ENCODE data around the gene B9D1. TPM values are rescaled to one million over a fixed set of nuclear protein-coding genes. Genes with fewer than 3 reads are reported as not detected.

Gene B9D1
- polyA plus RNA-seq, 1 of the 3 experiments (the other 2 are of a cell fraction), result 81.6 TPM

DNA sequence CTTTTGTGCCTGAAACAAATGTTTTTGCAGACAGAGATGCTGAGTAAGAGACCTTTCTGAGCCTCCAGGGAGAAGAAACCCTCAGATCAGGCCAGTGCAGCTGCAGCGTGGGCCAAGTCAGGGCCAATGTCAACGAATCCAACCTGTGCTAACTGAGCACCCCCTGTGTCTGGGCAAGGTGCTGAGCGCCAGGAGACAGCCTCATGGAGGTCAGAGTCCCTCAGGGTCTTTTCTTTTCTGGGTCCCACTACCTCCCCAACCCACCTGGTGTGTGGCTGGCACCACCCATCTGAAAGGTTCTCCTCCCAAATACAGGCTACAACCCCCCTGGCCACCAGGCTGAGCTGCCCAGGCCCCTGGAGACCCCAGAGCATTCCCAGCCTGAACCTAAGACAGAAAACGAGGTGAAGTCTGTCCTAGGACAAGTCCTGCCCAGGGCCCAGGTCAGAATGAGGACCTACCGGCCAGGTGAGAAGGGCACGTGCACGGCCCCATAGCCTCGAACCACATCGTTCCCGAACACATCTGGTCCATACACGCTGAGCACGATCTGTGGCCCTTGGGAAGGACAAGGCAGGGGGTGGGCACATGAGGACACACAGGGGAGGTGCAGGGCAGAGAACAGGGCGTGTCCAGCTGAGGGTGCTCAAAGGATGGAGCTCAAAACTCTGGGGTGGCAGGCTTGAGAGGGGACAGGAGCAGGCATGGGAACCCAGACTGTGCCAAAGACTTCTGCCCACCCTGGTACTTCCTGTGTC is 15.0 kb downstream of the B9D1 start:
- peak overlapping the region; percentile 35 for H3K4me2 ChIP-seq
- H2AFZ ChIP-seq (ENCODE audit: low read depth), result no peak overlapping the region
- peaks cover 0 to 6% of the 10 kb centered on the region in 2 experiments for H3K36me3 ChIP-seq (replicated peaks in 1 of 2; ENCODE audit: control insufficient read depth in 1 of 2, insufficient read depth in 2 of 2, low read length in 1 of 2)
- ChIA-PET CTCF (interaction anchor here (1.7 kb wide), 1 partner anchor 15 kb away, joined by 7 read pairs; the partner anchor contains the start of gene B9D1), POLR2A (no interaction called here)
- H3K27ac ChIP-seq (ENCODE audit: low read depth in 2 of 2, low read length in 1 of 2), result peak overlapping the region; percentile 20 to 90
- H3K9me2 ChIP-seq, result no peaks in the 10 kb centered on the region
- H3K9me3 ChIP-seq, result no peaks in the 10 kb centered on the region
- WGBS (ENCODE audit: low lambda C conversion rate), result 79% methylated on average over 3 of the region's 13 CpGs
- H3K4me1 ChIP-seq (ENCODE audit: control insufficient read depth in 1 of 2, insufficient read depth in 2 of 2, low read depth in 1 of 2, low read length in 1 of 2), result peaks cover 7 to 20% of the 10 kb centered on the region in 2 experiments; a peak in 3 of 4 replicates
- DNase-seq, result no peak
- H3F3A ChIP-seq (replicated peaks; ENCODE audit: insufficient read depth), result peaks cover 31% of the 10 kb centered on the region
- H3K4me3 ChIP-seq (ENCODE audit: low read depth in 2 of 2, low read length in 1 of 2), result no peak overlapping the region
- no peaks in the 10 kb centered on the region for H3K27me3 ChIP-seq (ENCODE audit: insufficient read depth)
- TF ChIP-seq YY1 (IDR thresholded peaks at IDR 0.05; ENCODE audit: low read depth), result no peak
- TF ChIP-seq RCOR1 (IDR thresholded peaks at IDR 0.05; ENCODE audit: low read length), result no peak
- no peak for TF ChIP-seq FOXM1 (IDR thresholded peaks at IDR 0.05; ENCODE audit: low read depth)
- TF ChIP-seq TAF1 (IDR thresholded peaks at IDR 0.05; ENCODE audit: borderline replicate concordance, low read depth, low read length), result no peak
- TF ChIP-seq ELF1 (IDR thresholded peaks at IDR 0.05), result no peak
- TF ChIP-seq MEF2A (IDR thresholded peaks at IDR 0.05; ENCODE audit: borderline replicate concordance, low read depth), result no peak
- TF ChIP-seq RFX5 (IDR thresholded peaks at IDR 0.05; ENCODE audit: low read length), result no peak
- TF ChIP-seq, protein P1, sequence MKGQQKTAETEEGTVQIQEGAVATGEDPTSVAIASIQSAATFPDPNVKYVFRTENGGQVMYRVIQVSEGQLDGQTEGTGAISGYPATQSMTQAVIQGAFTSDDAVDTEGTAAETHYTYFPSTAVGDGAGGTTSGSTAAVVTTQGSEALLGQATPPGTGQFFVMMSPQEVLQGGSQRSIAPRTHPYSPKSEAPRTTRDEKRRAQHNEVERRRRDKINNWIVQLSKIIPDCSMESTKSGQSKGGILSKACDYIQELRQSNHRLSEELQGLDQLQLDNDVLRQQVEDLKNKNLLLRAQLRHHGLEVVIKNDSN (IDR thresholded peaks at IDR 0.05; ENCODE audit: borderline replicate concordance, low read depth), result no peak
- TF ChIP-seq EZH2phosphoT487 (IDR thresholded peaks at IDR 0.05; ENCODE audit: borderline replicate concordance, low read depth), result no peak
- no peak for TF ChIP-seq FOSL2 (IDR thresholded peaks at IDR 0.05; ENCODE audit: borderline replicate concordance, low read depth)
- TF ChIP-seq PBX3 (IDR thresholded peaks at IDR 0.05), result no peak
- no peak for TF ChIP-seq GATA2 (CRISPR knock-in tag; IDR thresholded peaks at IDR 0.05)
- TF ChIP-seq EP300 (IDR thresholded peaks at IDR 0.05; ENCODE audit: borderline replicate concordance in 1 of 2, low read depth in 1 of 2, low read length in 1 of 2), result no peak
- no peak for TF ChIP-seq MXI1 (IDR thresholded peaks at IDR 0.05; ENCODE audit: low read depth, low read length)
- no peak for TF ChIP-seq NRF1 (IDR thresholded peaks at IDR 0.05; ENCODE audit: low read depth, low read length)
- no peak for TF ChIP-seq POLR2AphosphoS5 (IDR thresholded peaks at IDR 0.05; ENCODE audit: low read depth, low read length)
- no peak for TF ChIP-seq SMC3 (IDR thresholded peaks at IDR 0.05; ENCODE audit: low read depth, low read length)
- TF ChIP-seq, protein P2, sequence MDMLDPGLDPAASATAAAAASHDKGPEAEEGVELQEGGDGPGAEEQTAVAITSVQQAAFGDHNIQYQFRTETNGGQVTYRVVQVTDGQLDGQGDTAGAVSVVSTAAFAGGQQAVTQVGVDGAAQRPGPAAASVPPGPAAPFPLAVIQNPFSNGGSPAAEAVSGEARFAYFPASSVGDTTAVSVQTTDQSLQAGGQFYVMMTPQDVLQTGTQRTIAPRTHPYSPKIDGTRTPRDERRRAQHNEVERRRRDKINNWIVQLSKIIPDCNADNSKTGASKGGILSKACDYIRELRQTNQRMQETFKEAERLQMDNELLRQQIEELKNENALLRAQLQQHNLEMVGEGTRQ (IDR thresholded peaks at IDR 0.05; ENCODE audit: borderline replicate concordance, low read depth, low read length), result no peak
- TF ChIP-seq NFIC (IDR thresholded peaks at IDR 0.05; ENCODE audit: borderline replicate concordance), result no peak
- no peak for TF ChIP-seq GABPA (IDR thresholded peaks at IDR 0.05; ENCODE audit: low read depth)
- no peaks in the 10 kb centered on the region for H4K20me1 ChIP-seq (ENCODE audit: insufficient read depth)
- H3K79me2 ChIP-seq (ENCODE audit: insufficient read depth), result no peaks in the 10 kb centered on the region
- peak overlapping the region; percentile 44; the same call in 1 of the 2 replicates for H3K9ac ChIP-seq

Data from SK-N-SH (cell line).